HG03060 (cell line): ENCODE data around the gene ACTR3C.
"Not testable (repeated sequence)": the region's sequence is repeated elsewhere in the genome, so short reads cannot be mapped to it uniquely, and the experiment has no call there.

ENCODE experiments used
- ATAC-seq: cut with Tn5 transposase; IDR thresholded peaks from one replicate; pipeline ENCODE4 v1.9.1; 2021; ENCODE audit warnings: low read depth, moderate number of reproducible peaks; ENCODE audit not compliant: unreplicated experiment

Gene ACTR3C

DNA sequence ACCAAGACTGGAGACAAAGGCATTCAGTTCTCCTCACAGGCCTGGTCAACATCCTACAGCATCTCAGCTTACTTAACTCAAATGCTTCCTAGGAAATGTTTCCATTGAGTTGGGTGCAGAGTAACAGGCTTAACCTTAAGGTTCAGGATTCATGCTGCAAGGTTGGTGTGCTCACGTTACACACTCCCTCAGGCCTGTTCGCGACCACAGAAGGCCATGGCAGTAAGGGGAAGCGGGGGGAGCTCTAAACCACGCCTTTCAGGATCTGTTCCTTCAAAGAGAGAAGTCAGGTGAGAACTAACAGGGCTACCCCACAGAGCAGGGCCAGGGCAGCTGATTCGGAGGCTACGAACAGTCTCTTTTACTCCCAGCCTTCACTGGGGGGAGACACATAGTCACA, 35.5 kb downstream of the ACTR3C start:
- ATAC-seq, result not testable (repeated sequence)

DNA sequence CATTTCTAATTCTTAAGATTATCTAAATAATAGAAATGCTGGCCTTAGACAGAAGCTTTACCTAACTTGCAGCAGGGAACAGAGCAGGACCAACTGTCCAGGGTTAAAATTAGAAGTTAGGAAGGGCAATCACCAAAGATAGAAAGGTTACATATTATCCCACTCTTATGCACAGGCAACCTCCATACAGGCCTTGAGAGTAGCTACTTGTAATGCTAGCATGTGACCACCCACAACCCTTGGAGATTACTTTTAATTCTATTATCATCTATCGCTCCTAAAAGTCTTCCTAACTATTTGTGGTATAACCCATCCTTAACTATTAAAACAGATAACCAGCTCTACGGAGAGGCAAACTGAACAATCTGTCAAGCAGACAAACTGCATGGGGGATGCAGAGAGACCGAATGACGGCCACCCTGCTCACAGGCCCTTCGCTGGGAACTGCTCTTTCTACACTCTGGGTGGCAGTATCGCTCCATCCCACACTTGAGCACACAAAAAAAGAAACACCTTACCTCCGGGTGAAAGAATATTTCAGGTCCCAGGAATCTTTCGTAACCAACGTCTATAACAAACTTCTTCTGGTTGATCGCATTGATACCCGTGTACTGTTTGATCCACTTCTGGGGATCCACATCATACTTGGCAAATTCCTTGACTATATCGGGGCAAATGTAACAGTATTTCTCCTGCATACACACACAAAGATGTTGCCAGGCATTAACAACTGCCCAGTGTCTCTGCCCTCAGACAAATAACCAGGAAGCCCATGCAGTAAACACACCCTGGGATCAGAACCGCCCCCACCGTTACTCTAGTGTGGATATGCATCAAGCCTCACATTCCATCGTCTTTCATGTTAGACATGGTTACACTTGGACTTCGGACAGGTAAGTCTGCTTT, 37.2 kb downstream of the ACTR3C start:
- ATAC-seq, result not testable (repeated sequence)

DNA sequence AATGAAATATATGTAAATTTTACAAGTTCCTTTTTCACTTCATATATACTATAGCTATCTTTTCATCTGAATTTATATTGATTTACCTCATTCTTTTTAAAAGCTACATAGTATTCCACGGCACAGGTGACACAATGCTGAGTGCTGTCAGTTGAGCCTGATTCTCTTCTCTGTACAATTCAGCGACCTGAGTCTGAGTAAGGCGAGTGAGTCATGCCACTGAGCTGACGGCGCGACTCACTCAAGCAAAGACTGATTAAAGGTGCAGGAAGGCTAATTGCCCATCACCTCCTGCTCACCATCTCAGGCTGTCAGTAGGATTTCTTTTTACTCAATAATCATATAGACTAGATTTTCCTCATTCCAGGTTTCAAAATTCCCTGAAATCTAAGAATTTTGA, 39.7 kb downstream of the ACTR3C start:
- not testable (repeated sequence) for ATAC-seq

DNA sequence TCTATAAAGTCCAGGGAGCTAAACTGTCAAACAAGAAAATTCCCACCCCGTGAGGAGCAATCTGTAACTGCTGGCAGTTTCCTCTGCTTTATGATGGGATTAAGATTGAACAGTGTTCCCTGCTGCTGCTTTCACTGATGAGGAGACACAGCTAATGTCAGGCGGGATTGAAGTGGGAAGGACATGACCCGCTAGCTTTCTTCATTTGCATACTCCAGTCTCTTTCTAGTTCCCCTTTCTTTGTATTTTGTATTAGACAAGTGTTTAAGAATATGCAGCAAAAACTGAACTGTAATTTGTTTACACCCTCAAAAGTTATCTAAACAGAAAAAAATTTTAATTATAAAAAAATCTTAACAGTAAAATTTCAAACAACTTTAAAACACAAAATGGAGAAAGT, 40.2 kb downstream of the ACTR3C start:
- ATAC-seq, result not testable (repeated sequence)

DNA sequence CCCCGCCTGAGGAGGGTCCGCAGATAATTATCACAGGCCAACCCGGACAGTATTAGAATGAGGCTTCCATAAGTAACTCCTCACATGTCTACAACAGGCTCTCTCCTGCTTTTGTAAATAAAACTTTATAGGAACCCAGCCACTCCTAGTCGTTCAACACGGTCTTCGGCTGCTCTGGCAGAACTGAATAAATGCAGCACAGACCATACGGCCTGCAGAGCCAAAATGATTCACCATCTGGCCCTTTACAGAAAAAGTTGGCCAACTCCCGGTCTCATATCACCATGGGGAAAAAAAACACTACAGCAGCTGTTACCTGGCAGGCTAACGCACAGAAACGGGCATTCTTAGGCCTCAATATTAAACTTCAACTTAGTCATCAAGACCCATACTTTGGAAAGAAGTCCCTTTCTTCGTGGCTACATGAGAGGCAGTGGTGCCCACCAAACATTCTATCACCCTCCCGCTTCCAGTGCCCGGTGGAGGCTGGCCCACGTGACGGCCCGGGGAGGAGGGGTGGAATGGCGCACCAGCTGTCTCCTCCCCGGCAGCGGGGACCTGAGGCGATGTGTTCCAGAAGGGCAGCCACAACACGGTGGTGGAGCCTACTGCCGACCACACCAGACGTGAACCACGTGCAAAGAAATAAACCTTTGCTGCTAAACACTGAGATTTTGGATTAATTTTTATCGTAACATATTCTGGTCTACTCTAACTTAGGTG, 41.5 kb downstream of the ACTR3C start:
- ATAC-seq, result not testable (repeated sequence)

DNA sequence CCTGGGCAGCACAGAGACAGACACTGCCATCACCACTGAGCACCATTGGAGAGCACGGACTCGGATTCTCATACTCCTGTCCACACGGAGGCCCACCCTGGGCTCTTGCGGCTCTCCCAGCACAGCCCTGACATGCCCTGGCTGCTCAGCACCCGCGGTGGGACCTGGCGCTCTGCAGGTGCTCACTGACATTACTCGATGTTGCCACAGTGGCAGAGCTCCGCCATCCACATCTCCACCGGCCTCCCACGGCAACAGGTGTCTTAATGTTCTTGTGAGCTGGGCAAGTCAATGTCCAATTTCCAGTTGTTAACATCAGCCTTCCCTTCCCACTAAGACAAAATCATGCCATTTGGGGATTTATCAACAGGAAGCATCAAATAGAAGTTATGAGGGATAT, 45.0 kb downstream of the ACTR3C start:
- ATAC-seq, result not testable (repeated sequence)

DNA sequence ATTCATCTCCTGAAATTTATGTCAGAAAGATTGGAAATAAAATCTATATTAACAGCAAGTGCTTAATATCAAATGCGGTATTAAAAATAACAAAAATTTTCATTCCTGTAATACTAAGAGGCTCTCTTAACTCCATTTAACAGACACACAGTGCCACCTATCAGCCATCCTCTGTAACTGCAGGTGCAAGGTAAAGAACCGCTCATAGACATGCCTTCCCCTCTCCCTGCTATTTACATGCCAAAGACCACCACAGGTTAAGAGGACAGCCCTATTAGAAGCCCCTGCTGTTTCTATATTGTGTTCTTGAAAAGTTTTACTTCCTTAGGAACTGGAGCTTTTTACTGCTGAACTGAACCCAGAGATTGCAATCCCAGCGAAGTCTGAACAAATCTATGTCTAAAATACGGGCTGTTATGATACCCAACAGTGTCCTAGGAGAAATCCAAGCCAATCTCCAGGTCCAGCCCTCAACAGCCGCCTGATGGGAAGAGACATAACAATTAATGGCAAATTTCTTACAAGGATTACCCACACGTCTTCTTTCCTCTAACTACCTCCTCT, 47.1 kb downstream of the ACTR3C start:
- not testable (repeated sequence) for ATAC-seq

DNA sequence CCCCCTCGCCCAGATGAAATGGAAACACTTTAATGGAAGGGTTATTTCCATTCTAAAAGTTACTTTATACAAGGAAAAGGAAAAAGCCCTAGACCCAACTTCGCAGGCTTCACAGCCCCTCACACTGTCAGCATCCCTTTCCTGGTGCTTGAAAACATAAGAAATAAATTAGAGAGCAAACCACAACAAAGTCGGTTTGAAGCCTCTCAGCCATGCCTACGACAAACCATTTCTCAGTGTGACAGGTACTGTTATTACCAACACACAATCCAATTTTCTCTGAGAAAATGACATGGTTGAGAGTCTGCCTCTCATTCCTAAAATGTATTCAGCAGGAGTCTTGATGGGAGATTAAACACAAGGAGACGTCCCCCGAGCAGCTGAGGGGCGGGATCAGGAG, 51.4 kb downstream of the ACTR3C start:
- ATAC-seq, result not testable (repeated sequence)

DNA sequence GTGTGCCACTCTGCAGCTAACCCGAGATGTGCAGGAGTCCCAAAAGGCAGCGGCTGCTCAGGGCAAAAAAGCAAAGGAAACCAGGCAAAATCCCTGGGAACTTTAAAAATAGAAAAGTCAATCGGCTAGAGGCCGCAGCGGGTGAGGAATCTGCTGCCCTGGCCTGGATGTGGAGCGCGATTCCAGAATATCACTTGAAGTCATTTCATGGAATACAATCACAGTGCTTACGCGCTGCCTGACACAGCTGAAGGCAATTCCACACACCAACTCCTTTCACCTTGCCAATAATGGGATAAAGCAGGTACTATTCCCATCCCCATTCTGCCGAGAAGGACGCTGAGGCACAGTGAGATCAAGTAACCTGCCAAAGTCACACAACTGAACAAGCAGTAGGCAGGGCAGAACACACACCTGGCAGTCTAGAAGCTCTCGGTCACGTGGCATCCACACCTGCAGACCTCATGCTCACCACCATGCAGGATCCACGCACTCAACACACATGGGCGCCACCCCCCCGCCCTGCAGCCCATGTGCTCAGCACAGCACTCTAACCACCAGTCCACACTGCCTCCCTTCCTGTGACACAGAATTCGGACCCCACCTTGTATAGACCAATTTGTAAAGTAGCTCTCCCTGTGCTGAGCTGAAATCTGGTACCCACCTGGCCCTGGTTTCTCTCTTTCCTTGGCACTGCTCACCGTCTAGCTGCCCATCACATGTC, 53.1 kb downstream of the ACTR3C start:
- ATAC-seq, result not testable (repeated sequence)

DNA sequence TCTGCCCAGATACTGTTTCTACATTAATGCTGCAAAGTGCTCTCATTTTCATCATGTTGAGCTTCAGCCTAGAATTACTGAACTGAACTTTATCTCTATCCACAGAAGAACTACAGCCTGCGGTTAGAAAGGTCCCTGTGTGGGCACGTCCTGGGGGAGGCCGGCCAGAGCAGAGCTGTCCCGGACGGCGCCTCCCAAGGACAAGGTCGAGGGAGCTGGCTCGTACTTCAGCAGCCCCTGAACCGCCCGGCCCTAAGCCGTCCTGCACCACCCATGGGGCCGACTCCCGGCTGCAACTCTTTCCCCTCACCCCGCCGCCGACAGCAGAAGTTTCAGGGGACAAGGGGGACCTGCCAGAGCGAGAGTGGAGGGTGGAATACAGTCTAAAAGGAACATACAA, 54.5 kb downstream of the ACTR3C start:
- not testable (repeated sequence) for ATAC-seq

DNA sequence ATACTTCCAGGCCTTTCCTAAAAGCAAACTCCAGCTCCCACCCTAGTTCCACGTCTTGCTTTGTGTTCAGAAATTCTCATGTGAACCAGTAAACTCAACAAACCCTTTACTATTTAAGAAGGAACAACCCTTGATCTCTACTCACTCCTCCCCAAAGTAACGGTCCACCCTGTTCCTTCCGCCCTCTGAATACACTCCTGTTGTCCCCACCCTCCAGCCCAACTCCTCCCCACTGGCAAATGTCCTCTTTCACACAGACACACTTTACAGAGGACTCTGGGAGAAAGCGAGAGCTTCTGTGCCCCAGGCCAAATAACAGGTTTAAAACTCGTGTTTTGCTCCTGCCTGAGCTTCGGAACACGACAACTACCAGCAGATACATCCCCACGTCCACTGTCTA, 55.1 kb downstream of the ACTR3C start:
- not testable (repeated sequence) for ATAC-seq

DNA sequence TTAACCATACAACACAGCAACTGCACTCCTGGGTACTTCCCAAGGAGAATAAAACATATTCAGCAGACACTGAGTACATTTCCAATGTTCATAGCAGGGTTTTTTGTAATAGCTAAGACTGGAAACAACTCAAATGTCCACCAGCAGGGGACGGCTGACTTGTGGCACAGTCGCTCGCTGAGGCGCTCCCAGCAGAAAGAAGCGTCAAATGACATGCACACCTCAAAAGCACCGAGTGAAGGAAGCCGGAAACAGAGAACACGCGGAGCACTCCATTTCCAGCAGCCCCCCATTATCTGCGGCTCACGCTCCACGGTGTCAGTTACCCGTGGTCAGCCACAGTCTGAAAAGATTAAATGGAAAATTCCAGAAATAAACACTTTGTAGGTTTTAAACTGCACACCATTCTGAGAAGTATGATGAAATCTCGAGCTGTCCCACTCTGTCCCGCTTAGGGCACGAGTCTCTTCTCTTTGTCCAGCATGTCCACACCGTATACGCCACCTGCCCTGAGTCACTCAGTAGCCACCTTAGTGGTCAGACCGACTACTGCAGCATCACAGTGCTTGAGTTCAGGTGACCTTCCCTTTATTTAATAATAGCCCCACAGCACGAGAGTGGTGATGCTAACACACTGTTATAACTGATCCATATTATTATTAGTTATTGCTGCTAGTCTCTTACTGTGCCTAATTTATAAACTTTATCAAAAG, 56.2 kb downstream of the ACTR3C start:
- ATAC-seq, result not testable (repeated sequence)

DNA sequence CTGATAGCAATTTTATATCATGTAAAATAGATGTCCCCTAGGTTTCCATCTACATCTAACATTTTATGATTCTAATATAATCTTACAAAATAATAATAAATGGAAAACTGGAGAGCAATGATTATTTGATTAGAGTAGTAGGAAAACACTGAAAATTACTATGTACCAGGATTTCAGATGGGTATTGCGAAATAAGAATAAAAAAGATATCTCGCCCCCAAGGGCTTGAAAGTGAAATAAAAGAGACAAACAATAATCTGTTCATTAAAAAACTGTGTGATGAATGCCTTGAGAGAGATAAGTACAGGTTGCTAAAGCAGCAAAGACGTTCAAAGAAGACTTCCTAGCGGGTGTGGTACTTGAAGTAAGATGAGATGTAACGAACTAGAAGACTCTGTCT, 60.7 kb downstream of the ACTR3C start:
- ATAC-seq, result not testable (repeated sequence)

DNA sequence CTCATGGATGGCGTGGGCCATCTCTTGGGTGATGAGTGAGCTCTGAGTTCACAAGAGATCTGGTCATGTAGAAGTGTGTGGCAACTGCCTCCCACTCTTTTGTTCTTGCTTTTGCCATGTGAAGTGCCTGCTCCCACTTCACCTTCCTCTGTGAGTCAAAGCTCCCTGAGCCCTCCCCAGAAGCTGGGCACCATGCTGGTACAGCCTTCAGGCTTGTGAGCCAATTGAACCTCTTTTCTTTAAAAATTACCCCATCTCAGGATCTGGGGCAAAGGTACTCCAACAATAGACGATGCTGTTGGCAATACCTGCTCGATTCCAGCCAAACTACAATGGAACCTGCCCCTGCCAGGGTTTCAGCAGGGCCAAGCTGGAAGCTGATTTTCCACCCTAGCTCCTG, 75.6 kb downstream of the ACTR3C start:
- ATAC-seq, result not testable (repeated sequence)

DNA sequence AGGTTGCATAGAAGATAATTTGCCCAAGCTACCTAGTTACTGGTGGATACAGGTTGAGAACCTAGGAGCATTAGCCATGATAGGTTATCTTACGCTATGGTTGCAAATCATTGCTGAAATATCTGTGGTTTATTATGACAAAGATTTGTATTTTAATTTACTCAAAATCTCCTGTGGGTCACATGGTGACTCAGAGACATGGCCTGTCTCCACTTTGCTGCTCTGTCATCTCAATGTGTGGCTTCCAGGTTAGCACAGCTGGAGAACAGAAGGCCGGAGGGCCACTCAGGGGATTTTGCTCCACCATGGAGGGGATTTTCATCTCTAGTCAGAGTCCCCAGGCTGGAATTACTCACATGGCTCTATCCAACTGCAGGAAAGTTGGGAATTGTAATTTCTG, 78.1 kb downstream of the ACTR3C start:
- not testable (repeated sequence) for ATAC-seq

DNA sequence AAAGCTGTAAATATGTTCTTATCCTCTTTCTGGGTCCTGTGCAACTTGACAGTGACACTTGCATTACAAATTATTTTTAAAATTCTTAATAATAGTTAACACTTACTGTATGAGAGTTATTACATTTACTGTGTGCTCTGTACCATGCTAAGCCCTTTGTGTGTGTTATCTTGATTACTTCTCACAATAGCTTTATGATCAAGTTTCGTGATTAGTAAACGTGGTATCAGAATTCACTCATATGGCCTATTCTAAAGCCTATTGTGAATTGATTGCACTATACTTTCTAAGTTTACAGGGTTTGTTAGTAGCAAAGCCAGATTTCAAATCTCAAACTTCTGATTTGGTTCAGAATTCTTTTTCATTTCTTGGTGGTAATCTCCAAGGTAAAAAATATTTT, 80.4 kb downstream of the ACTR3C start:
- ATAC-seq, result not testable (repeated sequence)

DNA sequence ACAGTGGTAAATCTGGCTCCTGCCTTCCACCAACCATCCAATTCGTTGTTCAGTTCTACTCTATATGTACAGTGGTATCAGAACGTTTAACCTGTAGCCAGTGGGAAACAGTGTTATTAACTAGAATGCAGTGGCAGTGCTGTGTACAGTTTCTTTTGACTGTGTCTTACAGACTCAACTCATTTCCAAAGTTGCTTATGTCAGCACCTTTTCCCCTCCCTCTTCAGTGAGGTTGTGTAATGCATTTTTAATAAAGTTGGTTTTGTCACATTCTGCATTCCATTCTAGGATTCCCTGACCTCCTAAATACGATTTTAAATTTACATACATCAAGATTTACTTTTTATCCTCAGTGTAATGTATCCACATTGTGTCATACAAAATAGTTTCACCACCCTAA, 97.9 kb downstream of the ACTR3C start:
- not testable (repeated sequence) for ATAC-seq

DNA sequence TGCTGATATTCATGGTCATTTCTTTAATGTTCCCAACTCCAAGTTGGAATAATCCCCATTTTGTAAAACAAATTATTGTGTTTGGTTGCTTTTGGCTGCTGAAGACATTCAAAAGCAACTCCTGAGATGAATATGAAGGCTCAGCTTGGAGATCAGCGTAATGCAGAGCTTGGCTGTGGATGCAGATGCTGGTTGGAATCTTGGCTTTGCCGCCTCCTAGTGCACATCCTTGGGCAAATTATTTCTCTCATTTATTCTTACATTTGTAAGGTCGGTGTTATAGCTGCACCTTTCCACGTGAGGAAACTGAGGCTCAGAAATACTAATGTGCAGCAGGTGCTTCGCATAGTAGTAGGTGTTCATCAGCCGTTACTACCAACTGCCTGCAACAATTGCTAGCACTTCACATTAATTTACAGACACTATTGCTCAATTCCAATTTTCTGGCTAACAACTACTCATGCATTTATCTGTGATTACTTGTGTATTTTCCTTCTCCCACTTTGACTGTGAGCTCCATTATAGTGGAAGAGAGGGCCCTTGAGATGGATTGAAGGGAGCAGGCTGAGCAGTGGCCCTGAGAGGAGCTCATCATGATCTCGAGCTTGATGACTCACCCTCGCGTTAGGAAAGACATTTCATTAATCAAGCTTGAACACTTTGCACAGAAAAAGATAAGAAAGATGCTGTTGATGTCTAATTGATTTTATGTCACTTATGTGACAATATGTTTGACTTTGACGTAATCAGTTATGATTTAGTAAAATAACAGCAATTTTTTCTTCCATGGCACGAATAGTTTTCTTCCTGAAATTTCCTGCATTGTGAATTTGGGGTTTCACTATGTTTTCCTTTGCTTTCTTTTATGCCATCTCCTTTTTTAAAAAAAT, 101.0 kb downstream of the ACTR3C start:
- ATAC-seq, result not testable (repeated sequence)

DNA sequence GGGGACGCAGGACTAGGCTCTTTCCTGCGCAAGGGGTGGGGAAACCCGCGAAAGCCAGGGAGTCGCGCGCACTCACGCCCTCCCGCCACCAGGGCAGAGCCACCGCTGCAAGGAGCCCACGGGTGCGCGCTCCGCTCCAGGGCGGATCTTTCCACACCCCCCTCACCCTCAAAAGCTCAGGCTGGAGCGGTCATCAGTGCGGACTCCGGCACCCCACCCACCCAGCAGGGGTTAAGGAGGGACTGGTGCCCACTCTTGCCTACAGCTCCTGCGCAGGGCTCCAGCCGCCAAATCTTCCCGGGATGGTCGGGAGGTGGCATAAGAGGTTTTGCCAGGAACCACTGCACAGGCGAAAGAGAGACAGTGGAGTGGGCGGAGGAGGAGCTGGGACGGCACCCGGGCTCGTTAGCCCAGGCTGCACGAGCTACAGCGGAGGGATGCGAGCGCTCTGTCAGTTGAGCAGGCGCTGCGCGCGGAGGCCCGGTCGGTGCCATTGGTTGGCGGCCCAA, 102.6 kb downstream of the ACTR3C start:
- ATAC-seq, result not testable (repeated sequence)
